HCT116 (cell line): ENCODE results near the gene PAX5.

ENCODE experiments used
- EZH2phosphoT487 ChIP-seq: fragments of 200-600 bp; IDR thresholded peaks from 2 replicates; pipeline ENCODE4 v1.6.1; 2018; ENCODE audit warnings: antibody characterized with exemption, borderline replicate concordance
- POLR2A ChIP-seq: IDR thresholded peaks from 2 replicates; pipeline ENCODE4 v1.7.0; 2011; ENCODE audit warnings: borderline replicate concordance; ENCODE audit not compliant: insufficient read depth, insufficient read length; ENCODE audit errors: extremely low read depth
- ZNF274 ChIP-seq: fragments of 200-500 bp; sonication (Bioruptor generic); IDR thresholded peaks from 2 replicates; pipeline ENCODE4 v1.6.1; 2014; ENCODE audit warnings: mild to moderate bottlenecking, low read depth, low read length, inconsistent platforms
- TF ChIP-seq, protein P1 (sequence below), 3 experiments: fragments of 200-600 bp in 1 of 3; sonication (generic) in 1 of 3; IDR thresholded peaks in 2 of 3; conservative IDR thresholded peaks in 1 of 3; 2 replicates each; pipeline ENCODE4 v1.5.1; 2012 to 2017; ENCODE audit warnings: low read depth in 2 of 3, low read length in 2 of 3, antibody characterized with exemption in 1 of 3, borderline replicate concordance in 1 of 3, control low read depth in 1 of 3, mild to moderate bottlenecking in 1 of 3, mixed read lengths in 1 of 3, mixed run types in 1 of 3, moderate library complexity in 1 of 3; ENCODE audit not compliant: insufficient read depth in 1 of 3

DNA sequence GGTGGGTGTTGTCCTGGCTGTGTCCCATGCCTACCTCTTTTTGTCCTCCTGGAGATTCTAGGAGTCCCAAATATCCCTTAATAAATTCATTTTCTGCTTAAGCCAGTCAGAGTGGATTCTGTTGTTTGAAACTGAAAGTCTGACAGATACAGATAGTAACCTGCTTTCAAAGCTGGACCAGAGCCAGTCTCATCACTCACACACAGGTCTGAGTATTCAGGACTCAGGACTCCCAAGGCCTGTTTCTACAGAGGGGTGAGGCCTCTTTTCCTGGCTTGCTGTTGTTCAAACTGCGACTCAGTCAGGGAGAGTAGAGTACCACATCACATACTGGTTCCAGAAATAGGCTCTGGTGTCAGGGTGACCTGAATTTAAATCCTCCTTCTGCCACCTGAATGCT is 190.1 kb downstream of the PAX5 start:
- TF ChIP-seq, protein P1, sequence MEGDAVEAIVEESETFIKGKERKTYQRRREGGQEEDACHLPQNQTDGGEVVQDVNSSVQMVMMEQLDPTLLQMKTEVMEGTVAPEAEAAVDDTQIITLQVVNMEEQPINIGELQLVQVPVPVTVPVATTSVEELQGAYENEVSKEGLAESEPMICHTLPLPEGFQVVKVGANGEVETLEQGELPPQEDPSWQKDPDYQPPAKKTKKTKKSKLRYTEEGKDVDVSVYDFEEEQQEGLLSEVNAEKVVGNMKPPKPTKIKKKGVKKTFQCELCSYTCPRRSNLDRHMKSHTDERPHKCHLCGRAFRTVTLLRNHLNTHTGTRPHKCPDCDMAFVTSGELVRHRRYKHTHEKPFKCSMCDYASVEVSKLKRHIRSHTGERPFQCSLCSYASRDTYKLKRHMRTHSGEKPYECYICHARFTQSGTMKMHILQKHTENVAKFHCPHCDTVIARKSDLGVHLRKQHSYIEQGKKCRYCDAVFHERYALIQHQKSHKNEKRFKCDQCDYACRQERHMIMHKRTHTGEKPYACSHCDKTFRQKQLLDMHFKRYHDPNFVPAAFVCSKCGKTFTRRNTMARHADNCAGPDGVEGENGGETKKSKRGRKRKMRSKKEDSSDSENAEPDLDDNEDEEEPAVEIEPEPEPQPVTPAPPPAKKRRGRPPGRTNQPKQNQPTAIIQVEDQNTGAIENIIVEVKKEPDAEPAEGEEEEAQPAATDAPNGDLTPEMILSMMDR (IDR thresholded peaks at IDR 0.05 in 2 of 3, conservative IDR thresholded peaks at IDR 0.05 in 1 of 3; ENCODE audit: borderline replicate concordance in 1 of 3, insufficient read depth in 1 of 3, low read depth in 2 of 3, low read length in 2 of 3) = no peak
- no peak for TF ChIP-seq ZNF274
- TF ChIP-seq POLR2A = no peak
- TF ChIP-seq EZH2phosphoT487 = no peak
